ENCODE results near the gene CACNB4.

The CACNB4 gene

GRCh38 chr2:152038441-152038958 is 60.3 kb downstream of the CACNB4 start:
- TF ChIP-seq SIN3A (IDR thresholded peaks at IDR 0.05; ENCODE audit: borderline replicate concordance, insufficient read depth, low read length) (no peak), POLR2AphosphoS5 (IDR thresholded peaks at IDR 0.05; ENCODE audit: low read depth, low read length) (no peak), FOXP2 (optimal IDR thresholded peaks at IDR 0.05; ENCODE audit: borderline replicate concordance, extremely low read depth, extremely low read length, insufficient read depth) (no peak), TAF1 (IDR thresholded peaks at IDR 0.05; ENCODE audit: borderline replicate concordance, insufficient read depth, low read length) (no peak)
- TF ChIP-seq, protein P1, sequence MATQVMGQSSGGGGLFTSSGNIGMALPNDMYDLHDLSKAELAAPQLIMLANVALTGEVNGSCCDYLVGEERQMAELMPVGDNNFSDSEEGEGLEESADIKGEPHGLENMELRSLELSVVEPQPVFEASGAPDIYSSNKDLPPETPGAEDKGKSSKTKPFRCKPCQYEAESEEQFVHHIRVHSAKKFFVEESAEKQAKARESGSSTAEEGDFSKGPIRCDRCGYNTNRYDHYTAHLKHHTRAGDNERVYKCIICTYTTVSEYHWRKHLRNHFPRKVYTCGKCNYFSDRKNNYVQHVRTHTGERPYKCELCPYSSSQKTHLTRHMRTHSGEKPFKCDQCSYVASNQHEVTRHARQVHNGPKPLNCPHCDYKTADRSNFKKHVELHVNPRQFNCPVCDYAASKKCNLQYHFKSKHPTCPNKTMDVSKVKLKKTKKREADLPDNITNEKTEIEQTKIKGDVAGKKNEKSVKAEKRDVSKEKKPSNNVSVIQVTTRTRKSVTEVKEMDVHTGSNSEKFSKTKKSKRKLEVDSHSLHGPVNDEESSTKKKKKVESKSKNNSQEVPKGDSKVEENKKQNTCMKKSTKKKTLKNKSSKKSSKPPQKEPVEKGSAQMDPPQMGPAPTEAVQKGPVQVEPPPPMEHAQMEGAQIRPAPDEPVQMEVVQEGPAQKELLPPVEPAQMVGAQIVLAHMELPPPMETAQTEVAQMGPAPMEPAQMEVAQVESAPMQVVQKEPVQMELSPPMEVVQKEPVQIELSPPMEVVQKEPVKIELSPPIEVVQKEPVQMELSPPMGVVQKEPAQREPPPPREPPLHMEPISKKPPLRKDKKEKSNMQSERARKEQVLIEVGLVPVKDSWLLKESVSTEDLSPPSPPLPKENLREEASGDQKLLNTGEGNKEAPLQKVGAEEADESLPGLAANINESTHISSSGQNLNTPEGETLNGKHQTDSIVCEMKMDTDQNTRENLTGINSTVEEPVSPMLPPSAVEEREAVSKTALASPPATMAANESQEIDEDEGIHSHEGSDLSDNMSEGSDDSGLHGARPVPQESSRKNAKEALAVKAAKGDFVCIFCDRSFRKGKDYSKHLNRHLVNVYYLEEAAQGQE (IDR thresholded peaks at IDR 0.05; ENCODE audit: insufficient read depth in 1 of 2, low read depth in 2 of 2, low read length in 2 of 2): no peak

GRCh38 chr2:152037743-152038435 is 61.0 kb downstream of the CACNB4 start:
- TF ChIP-seq TAF1 (IDR thresholded peaks at IDR 0.05; ENCODE audit: borderline replicate concordance, insufficient read depth, low read length) (no peak), POLR2AphosphoS5 (IDR thresholded peaks at IDR 0.05; ENCODE audit: low read depth, low read length) (no peak), SIN3A (IDR thresholded peaks at IDR 0.05; ENCODE audit: borderline replicate concordance, insufficient read depth, low read length) (no peak), FOXP2 (optimal IDR thresholded peaks at IDR 0.05; ENCODE audit: borderline replicate concordance, extremely low read depth, extremely low read length, insufficient read depth) (no peak)
- TF ChIP-seq, protein P1 (IDR thresholded peaks at IDR 0.05; ENCODE audit: insufficient read depth in 1 of 2, low read depth in 2 of 2, low read length in 2 of 2): no peak

GRCh38 chr2:152036611-152037469 is 62.0 kb downstream of the CACNB4 start:
- TF ChIP-seq SIN3A (IDR thresholded peaks at IDR 0.05; ENCODE audit: borderline replicate concordance, insufficient read depth, low read length) (no peak), TAF1 (IDR thresholded peaks at IDR 0.05; ENCODE audit: borderline replicate concordance, insufficient read depth, low read length) (no peak), POLR2AphosphoS5 (IDR thresholded peaks at IDR 0.05; ENCODE audit: low read depth, low read length) (no peak), FOXP2 (optimal IDR thresholded peaks at IDR 0.05; ENCODE audit: borderline replicate concordance, extremely low read depth, extremely low read length, insufficient read depth) (no peak)
- TF ChIP-seq, protein P1 (IDR thresholded peaks at IDR 0.05; ENCODE audit: insufficient read depth in 1 of 2, low read depth in 2 of 2, low read length in 2 of 2): no peak

DNA sequence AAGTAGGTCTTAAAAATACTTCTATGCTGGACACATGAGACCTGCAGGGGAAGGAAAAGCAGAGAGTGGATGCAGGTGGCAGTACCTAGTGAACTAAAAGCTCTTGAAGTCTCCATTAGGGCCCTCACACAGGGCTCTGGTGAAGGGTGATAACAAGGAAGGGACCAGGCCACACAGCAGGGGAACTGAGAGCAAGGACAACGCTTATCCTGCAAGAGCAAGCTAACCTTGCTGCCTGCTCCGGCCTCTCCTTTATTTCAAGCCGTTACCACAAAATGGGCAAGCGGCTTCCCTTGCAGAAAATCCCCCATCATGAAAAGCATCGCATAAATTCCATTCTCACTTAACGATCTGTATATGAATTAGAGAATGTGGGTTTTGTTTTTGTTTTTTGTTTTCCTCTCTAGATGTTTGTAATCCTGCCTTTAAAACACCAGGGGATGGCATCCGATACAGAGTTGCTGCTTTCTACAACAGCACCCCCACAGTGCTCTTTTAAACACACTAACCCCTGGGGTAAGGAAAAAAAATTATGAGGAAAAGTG is 64.5 kb downstream of the CACNB4 start:
- TF ChIP-seq TAF1 (IDR thresholded peaks at IDR 0.05; ENCODE audit: borderline replicate concordance, insufficient read depth, low read length): no peak
- TF ChIP-seq, protein P1 (IDR thresholded peaks at IDR 0.05; ENCODE audit: insufficient read depth in 1 of 2, low read depth in 2 of 2, low read length in 2 of 2): no peak
- no peak for TF ChIP-seq POLR2AphosphoS5 (IDR thresholded peaks at IDR 0.05; ENCODE audit: low read depth, low read length)
- TF ChIP-seq FOXP2 (optimal IDR thresholded peaks at IDR 0.05; ENCODE audit: borderline replicate concordance, extremely low read depth, extremely low read length, insufficient read depth): no peak

All from PFSK-1 (cell line).